ENCODE measurements around the gene MINDY4. TPM values are rescaled to one million over a fixed set of nuclear protein-coding genes. Genes with fewer than 3 reads are reported as not detected.
A peak's percentile ranks its signal among the peaks of the same experiment; 100 is the strongest.

MINDY4 gene
- total RNA-seq, 1 donor from 2014 or later = 13.8 TPM

- Histone ChIP-seq H3K4me1 (peaks cover 20% of the 10 kb centered on the region), H3K27ac (peak overlapping the region; percentile 83), H3K9me3 (no peaks in the 10 kb centered on the region), H3K27me3 (ENCODE audit: low read depth) (no peaks in the 10 kb centered on the region), H3K36me3 (no peaks in the 10 kb centered on the region), H3K4me3 (peak overlapping the region; percentile 95)
- no peak for DNase-seq
- TF ChIP-seq CTCF (IDR thresholded peaks at IDR 0.05) = no peak
- intact Hi-C loops (cut with DNase I) = no loop called here
- ATAC-seq = no peak
These were observed 408 bp upstream of the MINDY4 start for GRCh38 chr7:30770845-30771173.

DNA sequence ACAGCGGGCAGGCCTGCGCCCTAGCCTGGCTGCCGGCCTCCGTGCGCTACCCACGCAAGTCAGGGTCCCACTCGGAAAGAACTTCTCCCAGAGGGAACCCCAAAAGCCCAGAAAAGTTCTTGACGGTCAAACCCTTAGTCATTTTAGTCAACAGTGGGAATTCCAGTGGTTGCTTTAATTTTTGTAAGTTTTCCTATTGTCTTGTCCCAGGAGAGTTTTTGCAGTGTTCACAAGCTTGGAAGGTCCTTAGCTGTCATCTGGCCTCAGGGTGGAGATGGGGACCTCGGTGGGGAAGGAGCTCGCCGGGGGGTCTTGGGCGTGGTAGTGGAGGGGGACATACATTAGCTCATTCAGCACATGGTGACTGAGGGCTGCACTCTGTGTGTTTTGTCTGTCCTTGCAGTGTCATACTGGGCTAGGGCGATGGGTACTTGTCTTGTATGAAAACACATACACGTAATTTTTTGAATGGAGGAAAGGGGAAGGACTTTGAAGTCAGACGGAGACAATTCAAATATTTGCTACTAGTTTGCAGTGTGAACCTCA, 736 bp downstream of the MINDY4 start:
- Histone ChIP-seq H3K4me1 (peaks cover 20% of the 10 kb centered on the region), H3K4me3 (peak overlapping the region; percentile 95), H3K27me3 (ENCODE audit: low read depth) (no peaks in the 10 kb centered on the region), H3K9me3 (no peaks in the 10 kb centered on the region), H3K27ac (peak overlapping the region; percentile 83), H3K36me3 (peaks cover 5% of the 10 kb centered on the region)
- intact Hi-C loops (cut with DNase I) = no loop called here
- TF ChIP-seq CTCF (IDR thresholded peaks at IDR 0.05) = no peak
- DNase-seq (no peak), ATAC-seq (peak in 1 of 2 donors; percentile 12)

- peaks cover 5% of the 10 kb centered on the region for H3K36me3 ChIP-seq
- H3K27me3 ChIP-seq (ENCODE audit: low read depth) = no peaks in the 10 kb centered on the region
- H3K4me3 ChIP-seq = no peak overlapping the region
- H3K4me1 ChIP-seq = peaks cover 20% of the 10 kb centered on the region
- ATAC-seq (no peak), DNase-seq (no peak)
- no peak overlapping the region for H3K27ac ChIP-seq
- intact Hi-C loops (cut with DNase I) = no loop called here
- TF ChIP-seq CTCF (IDR thresholded peaks at IDR 0.05) = no peak
- no peaks in the 10 kb centered on the region for H3K9me3 ChIP-seq
These were observed 1.8 kb downstream of the MINDY4 start for GRCh38 chr7:30772984-30773383.

DNA sequence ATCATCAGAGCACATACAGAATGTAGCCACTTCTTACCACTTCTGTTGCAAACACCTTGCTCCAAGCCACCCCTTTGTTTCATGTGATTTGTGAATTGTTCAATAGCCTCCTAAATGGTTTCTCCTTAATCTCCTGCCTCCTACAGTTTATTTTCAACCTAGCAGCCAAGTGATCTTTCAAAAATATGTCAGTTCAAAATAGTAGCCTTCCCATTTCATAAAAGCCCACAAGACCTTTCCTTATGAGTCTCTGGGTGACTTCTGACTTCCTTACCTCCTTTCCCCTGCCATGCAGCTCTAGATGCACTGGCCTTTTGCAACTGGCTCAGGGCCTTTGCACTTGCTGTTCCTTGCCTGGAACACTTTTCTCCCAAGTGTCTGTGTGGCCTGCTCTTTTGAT, 4.8 kb downstream of the MINDY4 start:
- no peak for DNase-seq
- intact Hi-C loops (cut with DNase I) = no loop called here
- no peak for TF ChIP-seq CTCF (IDR thresholded peaks at IDR 0.05)
- no peak for ATAC-seq
- Histone ChIP-seq H3K4me3 (no peak overlapping the region), H3K27ac (no peak overlapping the region), H3K4me1 (peaks cover 10% of the 10 kb centered on the region), H3K36me3 (peaks cover 24% of the 10 kb centered on the region), H3K27me3 (ENCODE audit: low read depth) (no peaks in the 10 kb centered on the region), H3K9me3 (no peaks in the 10 kb centered on the region)

GRCh38 chr7:30776971-30777370, 5.8 kb downstream of the MINDY4 start:
- intact Hi-C loops (cut with DNase I) = no loop called here

More at GRCh38 chr7:30776971-30777370, 5.8 kb downstream of the MINDY4 start:
- DNase-seq = no peak
- ATAC-seq = no peak
- Histone ChIP-seq H3K27me3 (ENCODE audit: low read depth) (no peaks in the 10 kb centered on the region), H3K27ac (no peak overlapping the region), H3K36me3 (peaks cover 32% of the 10 kb centered on the region), H3K9me3 (no peaks in the 10 kb centered on the region), H3K4me3 (no peak overlapping the region), H3K4me1 (peaks cover 6% of the 10 kb centered on the region)
- no peak for TF ChIP-seq CTCF (IDR thresholded peaks at IDR 0.05)
